Liver (tissue), 3 donors: Measurements from ENCODE around the gene LBP.

Experiments used
- ATF3 ChIP-seq: IDR thresholded peaks from 2 replicates; pipeline ENCODE4 v1.6.1; 2016; ENCODE audit warnings: antibody characterized with exemption
- CTCF ChIP-seq: fragments of 150-350 bp; IDR thresholded peaks from 2 replicates; pipeline ENCODE4 v1.5.1; 2017; ENCODE audit warnings: improper control_type of control experiment, low read depth, low read length; ENCODE audit not compliant: missing input control
- GABPA ChIP-seq, 2 donors: IDR thresholded peaks in 1 of 2; conservative IDR thresholded peaks in 1 of 2; 2 replicates each; pipeline ENCODE4 v1.6.1; 2016; ENCODE audit warnings: antibody characterized with exemption in 2 of 2, mild to moderate bottlenecking in 1 of 2, moderate library complexity in 1 of 2
- HNF4G ChIP-seq: IDR thresholded peaks from 2 replicates; pipeline ENCODE4 v1.6.1; 2016; ENCODE audit warnings: antibody characterized with exemption
- JUND ChIP-seq, 2 donors: IDR thresholded peaks; 2 replicates each; pipeline ENCODE4 v1.6.1; 2016; ENCODE audit warnings: antibody characterized with exemption in 2 of 2
- MAX ChIP-seq: IDR thresholded peaks from 2 replicates; pipeline ENCODE4 v1.6.1; 2016; ENCODE audit warnings: antibody characterized with exemption
- RAD21 ChIP-seq, 2 donors: IDR thresholded peaks; 2 replicates each; pipeline ENCODE4 v1.6.1; 2016; ENCODE audit warnings: antibody characterized with exemption in 2 of 2, mild to moderate bottlenecking in 2 of 2
- REST ChIP-seq: IDR thresholded peaks from 2 replicates; pipeline ENCODE4 v1.6.1; 2016; ENCODE audit warnings: antibody characterized with exemption, mild to moderate bottlenecking
- TAF1 ChIP-seq: conservative IDR thresholded peaks from 2 replicates; pipeline ENCODE4 v1.6.1; 2016; ENCODE audit warnings: antibody characterized with exemption, mild to moderate bottlenecking
- YY1 ChIP-seq: IDR thresholded peaks from 2 replicates; pipeline ENCODE4 v1.6.1; 2016; ENCODE audit warnings: antibody characterized with exemption, mild to moderate bottlenecking
- ZBTB33 ChIP-seq: IDR thresholded peaks from 2 replicates; pipeline ENCODE4 v1.6.1; 2016; ENCODE audit warnings: antibody characterized with exemption
- donor health status: healthy.
- donor health status: healthy.

GRCh38 chr20:38345643-38346042 lies 639 bp upstream of the LBP start:
- TF ChIP-seq JUND (IDR thresholded peaks at IDR 0.05) (peak; percentile 46 to 50), CTCF (no peak), RAD21 (IDR thresholded peaks at IDR 0.05) (peak in 1 of 2 donors; percentile 5), GABPA (IDR thresholded peaks at IDR 0.05 in 1 of 2, conservative IDR thresholded peaks at IDR 0.05 in 1 of 2) (no peak), REST (no peak), TAF1 (no peak), ATF3 (peak; percentile 21), MAX (peak; percentile 47), ZBTB33 (peak; percentile 43), YY1 (no peak), HNF4G (peak; percentile 40)
